MV-4-11 (cell line): ENCODE measurements around the gene SPOCK1.

ENCODE experiments used
- DNase-seq: peaks from one replicate; lab custom pipeline; 2025; lab: John Stamatoyannopoulos, UW

The SPOCK1 gene

DNA sequence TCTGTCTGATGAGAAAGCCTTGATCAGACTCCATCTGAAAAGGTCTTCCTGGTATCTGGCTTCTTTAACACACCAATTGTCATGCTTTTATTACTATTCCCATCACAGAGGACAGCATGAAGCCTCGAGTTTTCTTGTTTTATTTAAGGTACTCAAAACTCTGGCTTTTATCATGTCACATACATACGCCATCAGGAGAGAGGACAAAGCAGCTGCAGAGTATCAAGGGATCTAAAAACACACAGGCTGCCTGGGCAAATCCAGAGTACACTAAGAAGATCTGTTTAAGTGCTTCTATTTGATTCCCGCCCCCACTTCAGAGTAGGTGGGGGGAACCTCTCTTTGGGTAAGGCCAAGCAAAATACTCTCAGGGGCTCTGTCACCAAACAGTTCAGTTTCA lies 277.2 kb downstream of the SPOCK1 start:
- DNase-seq: no peak

DNA sequence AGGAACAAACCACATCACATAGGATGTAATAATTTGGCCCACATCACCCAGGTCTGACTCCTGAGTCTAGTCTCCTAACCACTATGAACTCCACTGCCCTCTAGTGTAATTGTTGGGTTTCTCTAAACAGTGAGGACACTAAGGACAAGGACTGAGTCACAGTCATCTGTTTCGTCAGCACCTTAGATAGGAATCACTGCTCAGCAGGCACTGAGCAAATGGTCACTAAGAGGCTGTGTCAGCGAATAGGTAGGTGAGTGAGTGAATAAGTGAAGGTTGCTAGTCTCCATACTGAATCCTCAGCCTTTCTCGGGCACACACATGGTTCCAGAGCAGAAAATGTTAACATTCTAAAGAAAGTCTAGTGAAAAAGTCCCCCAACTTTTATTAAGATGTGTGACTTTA lies 278.6 kb downstream of the SPOCK1 start:
- peak; percentile 52 for DNase-seq

DNA sequence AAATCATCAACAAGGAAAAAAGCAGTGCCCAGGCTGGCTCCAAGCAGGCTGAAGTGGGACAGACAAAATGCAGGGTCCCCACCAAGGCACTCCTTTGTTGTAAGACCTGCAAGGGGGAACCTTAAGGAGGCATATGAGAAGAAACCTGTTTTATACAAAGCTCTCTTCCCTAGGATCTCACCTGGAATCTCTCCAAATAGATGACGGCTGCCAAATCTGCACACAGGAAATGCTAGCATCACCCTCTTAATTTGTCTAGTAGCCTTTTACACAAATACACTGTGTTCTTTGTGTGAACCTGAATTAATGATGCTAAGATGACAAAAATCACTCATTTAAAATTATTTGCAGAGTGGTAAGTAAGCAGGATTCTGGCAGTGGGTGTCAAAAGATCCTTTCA lies 280.2 kb downstream of the SPOCK1 start:
- DNase-seq: no peak

DNA sequence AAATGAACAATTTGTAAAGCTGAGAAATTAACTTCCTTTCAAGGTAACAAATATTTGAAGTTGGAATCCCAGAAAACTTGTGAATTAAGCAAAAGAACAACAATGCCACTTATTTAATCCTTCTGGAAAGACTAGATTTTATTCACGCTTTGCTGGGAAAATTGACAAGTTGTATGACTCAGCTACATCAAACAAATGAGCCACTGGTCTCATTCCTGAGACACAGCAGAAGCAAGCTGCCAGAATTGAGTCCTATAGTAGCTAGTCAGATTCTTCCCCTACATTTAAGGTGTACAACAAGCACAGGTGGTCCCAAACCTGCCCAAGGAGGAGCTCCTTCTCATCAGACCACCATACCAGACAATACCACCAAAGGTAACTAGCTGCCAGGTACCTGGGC lies 280.7 kb downstream of the SPOCK1 start:
- no peak for DNase-seq

DNA sequence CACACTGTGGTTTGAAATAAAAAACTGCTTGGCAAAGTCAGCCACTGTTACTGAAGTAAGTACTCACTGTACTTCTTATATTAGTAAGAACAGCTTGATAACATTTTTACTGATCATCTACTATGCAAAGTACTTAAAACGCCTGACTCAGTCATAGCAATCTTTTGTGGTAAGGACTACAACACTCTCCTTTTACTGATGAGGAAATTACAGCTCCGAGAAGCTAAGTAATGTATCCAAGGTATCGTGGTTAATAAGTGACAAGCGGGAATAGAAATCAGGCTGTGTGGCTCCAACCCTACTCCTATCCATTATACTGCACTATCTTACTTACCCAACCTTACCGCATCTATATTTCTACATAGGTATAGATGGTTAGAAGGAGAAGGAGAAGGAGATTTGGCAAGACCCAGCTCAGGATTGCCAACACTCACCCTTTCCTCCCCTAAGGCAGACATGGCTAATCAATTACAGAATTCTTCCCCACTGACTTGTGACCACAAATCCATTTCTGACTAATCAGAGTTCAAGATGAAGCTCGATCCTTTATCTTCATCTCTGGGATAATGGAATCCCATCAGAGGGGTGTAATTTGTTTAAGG lies 281.4 kb downstream of the SPOCK1 start:
- DNase-seq: no peak

DNA sequence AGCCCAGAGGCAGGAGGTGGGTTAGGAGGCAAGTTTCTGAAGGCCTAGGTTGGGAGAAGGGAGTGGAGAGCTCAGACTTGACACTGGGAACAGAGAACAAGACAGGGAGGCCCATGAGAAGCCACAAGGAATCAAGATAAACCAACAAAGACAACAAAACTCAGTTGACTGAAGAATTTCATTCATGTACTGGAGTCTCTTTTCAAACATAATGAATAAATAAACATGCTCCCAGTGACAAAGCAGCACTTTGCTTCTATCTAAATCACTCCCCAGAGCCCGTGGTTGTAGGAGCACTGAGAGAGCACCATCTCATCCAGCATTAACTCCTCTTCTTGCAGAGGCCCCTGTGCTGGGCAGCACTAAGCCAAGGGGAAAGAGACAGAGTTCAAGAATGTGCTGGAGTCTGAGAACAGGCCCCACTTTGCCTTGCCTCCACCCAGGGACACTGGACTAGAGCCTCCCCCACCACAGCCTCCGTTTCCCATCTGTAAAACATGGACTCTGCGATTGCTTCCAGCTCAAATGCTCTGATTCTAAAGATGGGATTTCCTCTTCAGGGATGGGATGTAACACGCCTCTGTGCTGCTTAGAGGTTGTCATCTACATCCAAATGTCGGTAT lies 282.0 kb downstream of the SPOCK1 start:
- no peak for DNase-seq

DNA sequence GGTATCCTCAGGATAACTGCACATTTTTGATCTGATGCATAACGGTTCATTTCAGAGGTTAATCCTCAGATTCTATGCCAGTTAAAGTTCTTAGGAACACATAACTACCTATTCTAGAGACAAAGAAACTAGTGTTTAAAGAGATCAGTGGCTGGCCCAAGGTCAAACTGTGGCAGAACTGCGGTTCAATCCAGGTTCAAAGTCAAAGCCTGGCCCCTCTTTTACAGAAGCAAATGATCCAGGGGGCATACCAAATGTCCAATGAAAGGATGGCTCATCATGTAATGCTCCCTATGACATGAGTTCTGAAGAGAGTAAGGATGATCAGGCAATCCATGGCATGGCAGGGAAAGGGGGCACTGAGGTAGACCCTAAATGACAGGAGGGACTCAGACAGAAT lies 283.3 kb downstream of the SPOCK1 start:
- no peak for DNase-seq

DNA sequence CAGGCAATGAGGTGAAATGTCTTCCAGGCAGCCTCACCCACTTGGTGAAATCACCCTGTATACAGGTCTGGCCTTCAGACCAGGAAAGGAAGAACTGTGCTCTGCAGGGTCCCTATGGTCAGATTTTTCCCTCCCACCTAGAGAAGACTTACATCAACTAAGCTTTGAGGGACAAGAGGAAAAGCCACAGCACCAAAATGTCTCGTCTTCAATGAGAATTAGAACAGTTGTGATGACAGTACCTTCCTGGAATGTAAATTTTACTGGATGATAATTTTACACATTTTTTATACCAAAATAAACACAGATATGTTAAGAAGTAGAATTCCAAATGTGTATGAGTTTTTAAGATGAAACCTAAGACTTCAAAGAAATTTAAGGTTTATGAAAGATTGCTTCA lies 283.9 kb downstream of the SPOCK1 start:
- no peak for DNase-seq

DNA sequence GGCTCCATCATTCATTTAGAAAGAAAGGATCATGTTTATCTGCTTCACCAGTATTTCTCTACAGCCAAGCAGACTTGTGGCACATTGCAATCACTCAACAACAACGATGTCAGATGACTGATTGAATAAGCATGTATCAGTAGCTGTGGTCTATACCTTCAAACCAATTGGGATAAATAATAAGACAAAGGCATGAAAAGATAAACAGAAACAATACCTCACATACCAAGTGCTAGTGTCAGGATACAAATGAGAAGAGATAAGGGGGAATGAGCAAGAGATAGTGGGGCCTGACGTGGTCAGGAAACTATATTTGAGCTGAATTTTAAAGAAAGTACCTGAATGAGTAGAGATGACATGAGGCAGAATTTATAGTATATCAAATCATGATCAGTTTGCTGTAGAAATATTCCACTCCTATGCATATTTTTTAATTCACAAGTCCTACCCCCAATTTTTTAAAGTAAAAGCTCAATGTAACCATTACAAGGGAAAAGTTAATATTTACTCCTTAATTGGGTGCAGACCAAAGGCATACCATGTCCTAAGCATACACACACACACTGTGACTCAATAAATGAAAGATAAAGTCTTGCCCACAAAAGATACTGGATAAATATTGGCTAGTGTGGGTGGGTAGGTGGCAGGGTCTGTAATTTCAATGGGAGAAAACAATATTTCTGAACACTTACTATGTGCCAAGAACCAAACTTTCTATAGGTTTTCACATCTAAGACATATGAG lies 284.5 kb downstream of the SPOCK1 start:
- DNase-seq: no peak

DNA sequence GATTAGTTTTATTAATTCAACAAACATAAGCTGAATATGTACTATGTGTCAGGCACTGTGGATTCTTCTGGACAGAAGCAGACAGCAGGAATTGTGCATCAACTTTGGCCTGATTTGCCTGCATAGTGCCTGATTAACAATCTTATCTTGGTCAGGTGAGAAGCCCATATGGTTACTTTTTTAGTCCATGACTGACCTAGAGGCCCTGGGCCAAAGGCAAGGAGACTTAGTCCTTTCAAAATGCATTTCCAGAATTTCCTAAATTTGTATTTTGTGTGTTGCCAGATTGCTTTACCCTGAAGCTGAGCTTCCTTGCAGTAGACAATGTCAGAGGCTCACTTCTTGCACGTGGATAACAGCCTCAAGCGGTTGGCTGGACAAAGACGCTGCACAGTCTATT lies 286.7 kb downstream of the SPOCK1 start:
- DNase-seq: no peak

DNA sequence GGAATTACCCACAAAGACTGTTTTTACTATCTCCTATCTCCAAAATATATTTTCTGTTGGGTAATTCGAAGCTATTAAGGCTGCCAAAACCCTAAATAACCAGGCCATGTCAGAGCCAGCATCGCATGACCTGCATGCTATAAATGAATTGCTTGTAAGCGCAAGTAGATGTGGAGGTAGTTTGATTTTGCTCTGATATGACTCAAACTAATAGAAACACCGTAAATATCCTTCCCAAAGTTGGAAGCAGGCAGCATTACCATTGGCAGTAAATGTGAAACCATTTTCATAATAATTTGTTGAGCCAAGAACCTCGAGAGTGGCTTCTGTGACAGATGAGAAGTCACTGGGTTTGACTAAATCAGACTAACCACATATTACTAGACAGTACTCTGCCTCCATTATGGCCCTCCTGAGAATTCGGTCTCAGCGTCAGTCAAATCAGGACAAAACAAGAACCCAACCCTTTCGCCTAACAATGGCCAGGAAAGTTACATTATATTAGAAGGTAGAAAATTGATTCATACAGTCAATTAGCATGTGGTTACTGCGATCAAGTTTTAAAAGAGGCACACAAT lies 289.8 kb downstream of the SPOCK1 start:
- no peak for DNase-seq

DNA sequence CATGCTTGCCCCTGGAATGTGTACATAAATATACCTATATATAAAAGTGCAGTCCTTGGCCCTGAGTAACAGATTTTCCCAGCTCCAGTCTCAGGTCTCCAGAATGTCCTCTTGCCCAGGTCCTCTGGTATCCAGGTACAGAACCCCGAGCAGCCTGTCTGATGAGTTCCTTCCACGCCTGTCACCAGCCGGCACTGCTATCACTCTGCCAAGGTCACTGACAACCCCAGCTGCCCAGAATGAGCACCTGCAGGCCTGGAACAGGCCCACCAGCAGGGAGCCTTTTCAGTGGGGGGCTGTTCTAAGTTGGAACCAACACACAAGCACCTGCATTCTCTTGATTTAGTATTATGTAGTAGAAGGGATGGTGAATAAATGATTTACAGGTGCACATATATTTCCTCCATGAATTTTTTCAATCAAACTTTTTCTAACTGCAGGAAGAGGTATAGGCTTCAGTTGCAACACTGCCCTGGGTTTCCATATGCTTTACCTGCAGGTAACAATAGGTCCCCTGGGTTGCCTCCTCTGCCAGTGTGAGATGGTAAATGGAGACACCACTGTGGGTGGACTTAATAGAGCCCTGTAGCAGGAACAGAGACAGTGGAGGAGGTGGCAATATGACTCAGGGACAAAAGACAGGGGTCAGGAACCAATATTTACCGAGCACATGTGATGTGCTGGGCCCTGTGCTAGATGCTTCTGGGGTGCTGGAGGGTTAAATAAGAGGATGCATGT lies 291.9 kb downstream of the SPOCK1 start:
- no peak for DNase-seq

DNA sequence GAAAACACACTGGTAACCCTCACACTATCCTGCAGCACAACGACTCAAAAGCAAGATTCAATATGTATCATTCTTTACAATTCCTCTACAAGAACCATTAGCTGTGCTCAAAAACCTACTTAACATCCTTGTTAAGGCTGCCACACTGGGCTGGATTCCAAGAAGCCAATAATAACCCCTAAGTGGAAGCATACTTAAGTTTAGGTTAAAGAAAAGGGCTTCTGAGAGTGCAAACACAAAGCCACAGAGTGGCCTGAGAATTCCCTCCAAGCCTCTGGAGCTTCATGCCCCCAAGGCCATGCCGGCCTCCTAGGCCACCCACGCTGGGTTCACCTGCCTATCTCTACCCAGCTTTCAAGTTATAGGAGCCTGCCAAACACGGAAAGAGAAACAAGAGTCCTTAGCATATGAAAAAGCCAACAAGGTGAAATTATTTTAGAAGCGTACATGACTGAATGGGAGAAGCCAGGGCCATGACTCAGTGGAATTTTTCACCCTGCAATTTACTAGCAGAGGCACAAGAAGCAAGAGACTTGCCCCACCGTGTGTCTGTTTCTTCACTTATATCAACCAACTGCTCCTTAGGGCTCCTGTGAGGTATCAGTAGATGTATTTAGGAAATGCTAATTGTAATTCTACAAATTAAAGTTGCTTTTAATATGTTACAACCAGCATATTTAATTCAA lies 293.0 kb downstream of the SPOCK1 start:
- no peak for DNase-seq

DNA sequence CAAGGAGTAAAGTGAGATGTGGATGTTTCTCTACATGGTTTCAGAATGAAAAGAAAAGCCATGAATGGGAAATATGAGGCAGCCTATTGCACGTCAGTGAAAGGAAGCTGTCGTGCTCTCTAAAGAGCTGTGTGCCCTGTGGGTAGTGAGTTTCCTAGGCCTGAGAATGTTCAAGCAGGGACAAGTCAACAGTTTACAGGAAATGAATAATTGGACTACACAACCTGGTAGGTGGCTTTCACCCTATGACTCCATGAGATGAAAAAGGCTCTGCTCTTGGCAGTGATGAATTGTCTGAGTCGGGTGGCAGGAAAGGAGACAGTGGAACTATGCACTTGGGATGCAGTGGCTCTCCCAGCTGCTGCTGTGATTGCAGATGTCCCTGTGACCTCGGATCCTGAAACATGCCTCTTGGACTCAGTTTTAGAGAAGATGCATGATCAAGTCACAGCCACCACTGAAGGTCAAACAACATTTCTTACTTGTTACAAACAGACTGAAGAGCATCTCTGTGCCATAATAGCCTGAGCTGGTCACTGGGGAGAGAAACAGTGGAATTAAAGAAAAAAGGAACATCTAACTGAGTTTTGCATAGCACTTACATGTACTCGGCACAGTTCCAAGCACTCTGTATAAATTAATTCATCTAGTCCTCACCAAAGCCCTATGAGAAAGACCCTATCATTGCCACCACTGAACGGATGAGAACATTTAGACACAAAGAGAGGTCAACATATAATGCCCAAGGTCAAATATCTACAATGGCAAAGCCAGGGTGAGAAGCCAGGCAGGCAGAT lies 293.7 kb downstream of the SPOCK1 start:
- DNase-seq: no peak

DNA sequence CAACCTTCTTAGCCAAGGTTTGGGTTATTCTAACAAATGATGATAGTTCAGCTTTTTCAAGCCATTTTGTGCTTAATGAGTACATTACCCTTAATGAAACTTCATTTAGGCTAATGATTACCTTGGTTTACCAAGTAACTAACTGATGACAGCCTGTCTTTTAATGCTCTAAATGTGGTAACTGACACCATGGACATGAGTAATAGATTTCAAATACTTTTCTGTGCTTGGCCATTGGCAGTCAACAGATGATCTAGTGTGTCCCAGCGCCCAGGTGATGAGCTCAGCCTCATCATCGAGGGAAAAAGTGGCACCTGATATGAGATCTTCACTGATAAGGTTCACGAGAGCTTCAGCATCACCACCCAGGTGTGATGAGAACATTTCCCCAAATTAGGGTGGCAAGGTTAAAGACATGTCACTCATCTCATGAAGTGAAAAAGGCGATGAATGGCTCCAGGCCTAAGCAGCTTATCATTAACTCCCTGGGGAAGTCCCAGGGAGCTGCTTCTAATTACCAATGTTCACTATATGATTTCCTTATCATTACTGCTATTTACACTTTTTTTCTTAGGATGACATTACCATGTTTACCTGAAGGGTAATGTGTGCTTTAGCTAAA lies 296.0 kb downstream of the SPOCK1 start:
- no peak for DNase-seq

DNA sequence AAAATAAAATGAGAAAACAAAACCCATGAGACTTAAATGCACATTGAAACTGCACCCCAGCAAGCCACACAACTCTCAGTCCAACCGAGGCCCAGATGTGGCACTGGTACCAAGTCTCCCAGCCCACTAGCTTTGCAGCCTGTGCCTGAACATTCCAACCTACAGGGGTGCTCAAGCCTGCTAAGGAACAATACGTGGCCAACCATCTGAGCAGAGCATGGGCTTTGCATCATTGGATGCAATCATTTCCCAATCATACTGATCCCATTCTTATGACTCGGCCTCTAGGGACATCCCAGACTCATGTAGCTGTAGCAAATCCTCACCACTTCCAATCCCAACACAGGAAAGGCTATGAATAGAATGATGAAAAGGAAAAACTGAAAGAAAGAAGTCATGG lies 297.2 kb downstream of the SPOCK1 start:
- no peak for DNase-seq

DNA sequence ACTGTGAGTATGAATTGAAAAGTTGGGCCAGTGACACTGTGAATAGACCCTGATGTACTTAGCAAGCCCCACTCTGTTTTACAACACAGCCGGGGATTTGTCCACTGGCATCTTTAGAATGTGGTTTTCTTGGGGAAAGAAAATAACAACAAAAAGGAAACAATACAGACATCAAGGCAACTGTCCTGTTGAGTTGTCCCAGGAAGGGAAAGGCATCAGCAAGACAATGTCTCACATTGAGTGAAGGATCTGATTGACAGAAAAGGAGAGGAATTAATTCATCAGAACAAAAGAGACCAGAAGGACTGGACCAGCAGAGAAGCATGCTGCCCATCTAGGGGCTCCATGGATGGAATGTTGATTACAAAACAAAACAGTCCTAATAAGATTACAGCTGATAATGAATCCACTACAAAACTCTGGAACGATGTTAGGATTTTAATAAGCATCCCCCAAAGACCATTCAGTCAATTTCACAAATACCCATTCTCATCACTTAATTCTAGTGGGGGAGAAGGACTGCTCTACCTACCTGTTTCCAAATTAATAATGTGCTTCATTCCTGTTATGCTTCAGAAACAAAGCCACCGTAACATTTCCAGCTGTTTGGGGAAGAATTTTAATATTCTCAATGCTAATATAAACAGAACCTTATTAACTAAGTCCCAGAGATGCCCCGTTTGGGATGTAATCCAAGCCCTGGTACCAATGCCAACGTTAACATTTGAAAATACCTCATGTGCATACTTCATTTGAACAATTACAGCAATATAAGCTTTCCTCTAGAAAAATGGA lies 298.0 kb downstream of the SPOCK1 start:
- DNase-seq: no peak

DNA sequence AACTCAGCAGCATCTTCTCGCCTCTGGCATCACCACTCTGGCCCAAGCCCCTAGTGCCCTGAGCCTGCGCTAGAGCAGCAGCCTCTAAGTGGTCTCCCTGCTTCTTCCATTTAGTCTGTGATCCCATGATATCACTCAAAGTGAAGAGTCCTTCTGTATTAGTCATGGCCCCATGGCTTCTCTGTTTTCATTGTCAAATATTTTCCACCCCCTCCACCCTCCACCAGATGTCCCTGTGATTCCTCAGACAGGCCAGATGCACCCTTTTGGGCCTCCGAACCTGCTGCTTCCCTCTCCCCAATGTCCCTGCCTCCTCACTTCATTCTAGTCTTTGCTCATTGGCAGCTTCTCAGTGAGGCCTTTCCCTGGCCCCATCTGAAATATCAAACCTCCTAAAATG lies 299.2 kb downstream of the SPOCK1 start:
- DNase-seq: no peak

DNA sequence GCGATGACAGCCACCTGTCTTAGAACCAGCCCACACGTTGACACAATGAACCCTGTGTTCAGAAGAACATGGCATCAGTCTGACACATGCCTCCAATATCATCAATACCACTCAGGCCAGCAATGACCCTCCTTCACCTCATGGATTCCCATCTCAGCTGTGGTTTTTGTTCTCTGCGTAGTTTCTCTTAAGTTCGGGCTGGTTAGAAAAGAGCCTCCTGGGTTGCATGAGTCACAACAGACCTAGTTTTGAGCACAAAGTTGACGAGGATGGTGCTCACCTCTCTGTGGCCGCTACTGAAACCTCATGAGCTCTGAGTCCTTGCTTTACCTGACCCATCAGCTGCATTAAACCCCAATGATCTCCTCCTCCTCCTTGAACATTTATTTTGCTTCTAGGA lies 299.9 kb downstream of the SPOCK1 start:
- DNase-seq: no peak

DNA sequence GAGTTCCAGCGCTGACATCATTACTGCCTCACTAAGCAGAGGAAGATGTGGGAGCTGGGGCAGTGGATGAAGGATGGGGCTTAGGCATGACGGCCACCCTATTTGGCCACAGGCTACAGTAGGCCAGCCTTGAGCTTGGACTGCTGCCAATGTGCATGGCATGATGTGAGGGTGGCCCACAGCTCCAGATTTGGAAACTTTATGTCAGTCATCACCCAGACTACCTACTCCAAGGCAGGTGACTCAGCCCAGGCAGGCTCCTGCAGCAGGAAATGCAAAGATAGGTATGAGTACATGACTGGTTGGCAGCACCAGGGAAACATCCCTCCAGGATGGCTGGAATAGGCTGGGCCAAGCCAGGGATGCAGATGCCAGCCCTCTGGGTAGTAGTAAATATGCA lies 303.6 kb downstream of the SPOCK1 start:
- DNase-seq: no peak
